Measurements from ENCODE around the gene ZNF407.

GRCh38 chr18:74789078-74789477 lies 191.4 kb downstream of the ZNF407 start:
- TF ChIP-seq, protein P1, sequence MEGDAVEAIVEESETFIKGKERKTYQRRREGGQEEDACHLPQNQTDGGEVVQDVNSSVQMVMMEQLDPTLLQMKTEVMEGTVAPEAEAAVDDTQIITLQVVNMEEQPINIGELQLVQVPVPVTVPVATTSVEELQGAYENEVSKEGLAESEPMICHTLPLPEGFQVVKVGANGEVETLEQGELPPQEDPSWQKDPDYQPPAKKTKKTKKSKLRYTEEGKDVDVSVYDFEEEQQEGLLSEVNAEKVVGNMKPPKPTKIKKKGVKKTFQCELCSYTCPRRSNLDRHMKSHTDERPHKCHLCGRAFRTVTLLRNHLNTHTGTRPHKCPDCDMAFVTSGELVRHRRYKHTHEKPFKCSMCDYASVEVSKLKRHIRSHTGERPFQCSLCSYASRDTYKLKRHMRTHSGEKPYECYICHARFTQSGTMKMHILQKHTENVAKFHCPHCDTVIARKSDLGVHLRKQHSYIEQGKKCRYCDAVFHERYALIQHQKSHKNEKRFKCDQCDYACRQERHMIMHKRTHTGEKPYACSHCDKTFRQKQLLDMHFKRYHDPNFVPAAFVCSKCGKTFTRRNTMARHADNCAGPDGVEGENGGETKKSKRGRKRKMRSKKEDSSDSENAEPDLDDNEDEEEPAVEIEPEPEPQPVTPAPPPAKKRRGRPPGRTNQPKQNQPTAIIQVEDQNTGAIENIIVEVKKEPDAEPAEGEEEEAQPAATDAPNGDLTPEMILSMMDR (IDR thresholded peaks at IDR 0.05), result no peak
- TF ChIP-seq POLR2A (IDR thresholded peaks at IDR 0.05), result no peak
